Measurements from ENCODE around the gene POU1F1.
"Not testable (repeated sequence)": the region's sequence is repeated elsewhere in the genome, so short reads cannot be mapped to it uniquely, and the experiment has no call there.

POU1F1 gene

GRCh38 chr3:87248831-87249230 is 27.6 kb downstream of the POU1F1 start:
- DNase-seq, result no peak

- DNase-seq, result not testable (repeated sequence)
Observed at GRCh38 chr3:87248231-87248630, 28.2 kb downstream of the POU1F1 start.

GRCh38 chr3:87247430-87247773 is 29.0 kb downstream of the POU1F1 start:
- no peak for DNase-seq

GRCh38 chr3:87246662-87247429 is 29.5 kb downstream of the POU1F1 start:
- no peak for DNase-seq

GRCh38 chr3:87236093-87236492 is 40.3 kb downstream of the POU1F1 start:
- DNase-seq, result no peak

- DNase-seq, result no peak
Observed at GRCh38 chr3:87233805-87234204, 42.6 kb downstream of the POU1F1 start.

GRCh38 chr3:87229113-87229512 is 47.3 kb downstream of the POU1F1 start:
- DNase-seq, result no peak

GRCh38 chr3:87228316-87228715 is 48.1 kb downstream of the POU1F1 start:
- DNase-seq, result no peak

GRCh38 chr3:87227835-87228144 is 48.6 kb downstream of the POU1F1 start:
- no peak for DNase-seq

- peak; percentile 67 for DNase-seq
Observed at GRCh38 chr3:87227104-87227834, 49.1 kb downstream of the POU1F1 start, which contains the start of gene CHMP2B. Gene CHMP2B (plus strand): TSS chr3:87227309. CDS start chr3:87227523, 214 bp downstream.

GRCh38 chr3:87225659-87226058 is 50.7 kb downstream of the POU1F1 start:
- no peak for DNase-seq

- no peak for DNase-seq
Observed at GRCh38 chr3:87219611-87220010, 56.8 kb downstream of the POU1F1 start.

GRCh38 chr3:87218560-87218959 is 57.8 kb downstream of the POU1F1 start:
- no peak for DNase-seq
